Ishikawa (cell line): Measurements from ENCODE around the gene WDFY2.

Experiments
- CEBPB ChIP-seq: IDR thresholded peaks from 2 replicates; pipeline ENCODE4 v1.6.1; 2012
- CREB1 ChIP-seq: IDR thresholded peaks from 2 replicates; pipeline ENCODE4 v1.6.1; 2012; ENCODE audit warnings: low read depth
- EGR1 ChIP-seq: IDR thresholded peaks from 2 replicates; pipeline ENCODE4 v1.6.1; 2012
- EP300 ChIP-seq: IDR thresholded peaks from 2 replicates; pipeline ENCODE4 v1.6.1; 2012; ENCODE audit warnings: borderline replicate concordance
- FOXM1 ChIP-seq: IDR thresholded peaks from 2 replicates; pipeline ENCODE4 v1.6.1; 2012; ENCODE audit warnings: low read depth, borderline replicate concordance
- NFIC ChIP-seq: IDR thresholded peaks from 2 replicates; pipeline ENCODE4 v1.6.1; 2012
- RAD21 ChIP-seq: IDR thresholded peaks from 2 replicates; pipeline ENCODE4 v1.6.1; 2012; ENCODE audit warnings: low read depth
- TAF1 ChIP-seq: IDR thresholded peaks from 2 replicates; pipeline ENCODE4 v1.6.1; 2012; ENCODE audit warnings: low read depth, mild to moderate bottlenecking
- TCF12 ChIP-seq: IDR thresholded peaks from 2 replicates; pipeline ENCODE4 v1.6.1; 2012; ENCODE audit warnings: low read depth
- TEAD4 ChIP-seq: IDR thresholded peaks from 2 replicates; pipeline ENCODE4 v1.6.1; 2012
- YY1 ChIP-seq: IDR thresholded peaks from 2 replicates; pipeline ENCODE4 v1.6.1; 2012; ENCODE audit warnings: low read depth
- ZBTB7A ChIP-seq: IDR thresholded peaks from 2 replicates; pipeline ENCODE4 v1.6.1; 2012; ENCODE audit warnings: low read depth
- TF ChIP-seq, protein P1 (sequence below): IDR thresholded peaks from 2 replicates; pipeline ENCODE4 v1.6.1; 2012
- TF ChIP-seq, protein P2 (sequence below): IDR thresholded peaks from 2 replicates; pipeline ENCODE4 v1.6.1; 2012
- TF ChIP-seq, protein P3 (sequence below): IDR thresholded peaks from 2 replicates; pipeline ENCODE4 v1.6.1; 2012; ENCODE audit warnings: low read depth, mild to moderate bottlenecking

The WDFY2 gene

DNA sequence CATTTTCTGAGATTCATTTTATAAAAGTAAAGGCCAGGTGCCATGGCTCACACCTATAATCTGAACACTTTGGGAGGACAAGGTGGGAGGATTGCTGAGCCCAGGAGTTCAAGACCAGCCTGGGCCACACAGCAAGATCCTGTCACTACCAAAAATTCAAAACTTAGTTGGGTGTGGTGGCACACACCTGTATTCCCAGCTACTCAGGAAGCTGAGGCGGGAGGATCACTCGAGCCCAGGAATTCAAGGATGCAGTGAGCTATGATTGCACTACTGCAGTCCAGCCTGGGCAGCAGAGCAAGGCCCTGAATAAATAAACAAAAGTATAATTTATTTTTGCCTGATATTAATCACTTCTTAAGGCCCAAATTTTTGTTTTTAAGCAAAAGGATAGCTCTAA lies 179.2 kb downstream of the WDFY2 start:
- TF ChIP-seq, protein P1, sequence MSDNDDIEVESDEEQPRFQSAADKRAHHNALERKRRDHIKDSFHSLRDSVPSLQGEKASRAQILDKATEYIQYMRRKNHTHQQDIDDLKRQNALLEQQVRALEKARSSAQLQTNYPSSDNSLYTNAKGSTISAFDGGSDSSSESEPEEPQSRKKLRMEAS = no peak
- TF ChIP-seq CEBPB (no peak), EGR1 (no peak), FOXM1 (no peak), TEAD4 (no peak), RAD21 (no peak), NFIC (no peak), CREB1 (no peak), TAF1 (no peak), EP300 (no peak), TCF12 (no peak), YY1 (no peak), ZBTB7A (no peak)
- TF ChIP-seq, protein P2, sequence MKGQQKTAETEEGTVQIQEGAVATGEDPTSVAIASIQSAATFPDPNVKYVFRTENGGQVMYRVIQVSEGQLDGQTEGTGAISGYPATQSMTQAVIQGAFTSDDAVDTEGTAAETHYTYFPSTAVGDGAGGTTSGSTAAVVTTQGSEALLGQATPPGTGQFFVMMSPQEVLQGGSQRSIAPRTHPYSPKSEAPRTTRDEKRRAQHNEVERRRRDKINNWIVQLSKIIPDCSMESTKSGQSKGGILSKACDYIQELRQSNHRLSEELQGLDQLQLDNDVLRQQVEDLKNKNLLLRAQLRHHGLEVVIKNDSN = no peak
- TF ChIP-seq, protein P3, sequence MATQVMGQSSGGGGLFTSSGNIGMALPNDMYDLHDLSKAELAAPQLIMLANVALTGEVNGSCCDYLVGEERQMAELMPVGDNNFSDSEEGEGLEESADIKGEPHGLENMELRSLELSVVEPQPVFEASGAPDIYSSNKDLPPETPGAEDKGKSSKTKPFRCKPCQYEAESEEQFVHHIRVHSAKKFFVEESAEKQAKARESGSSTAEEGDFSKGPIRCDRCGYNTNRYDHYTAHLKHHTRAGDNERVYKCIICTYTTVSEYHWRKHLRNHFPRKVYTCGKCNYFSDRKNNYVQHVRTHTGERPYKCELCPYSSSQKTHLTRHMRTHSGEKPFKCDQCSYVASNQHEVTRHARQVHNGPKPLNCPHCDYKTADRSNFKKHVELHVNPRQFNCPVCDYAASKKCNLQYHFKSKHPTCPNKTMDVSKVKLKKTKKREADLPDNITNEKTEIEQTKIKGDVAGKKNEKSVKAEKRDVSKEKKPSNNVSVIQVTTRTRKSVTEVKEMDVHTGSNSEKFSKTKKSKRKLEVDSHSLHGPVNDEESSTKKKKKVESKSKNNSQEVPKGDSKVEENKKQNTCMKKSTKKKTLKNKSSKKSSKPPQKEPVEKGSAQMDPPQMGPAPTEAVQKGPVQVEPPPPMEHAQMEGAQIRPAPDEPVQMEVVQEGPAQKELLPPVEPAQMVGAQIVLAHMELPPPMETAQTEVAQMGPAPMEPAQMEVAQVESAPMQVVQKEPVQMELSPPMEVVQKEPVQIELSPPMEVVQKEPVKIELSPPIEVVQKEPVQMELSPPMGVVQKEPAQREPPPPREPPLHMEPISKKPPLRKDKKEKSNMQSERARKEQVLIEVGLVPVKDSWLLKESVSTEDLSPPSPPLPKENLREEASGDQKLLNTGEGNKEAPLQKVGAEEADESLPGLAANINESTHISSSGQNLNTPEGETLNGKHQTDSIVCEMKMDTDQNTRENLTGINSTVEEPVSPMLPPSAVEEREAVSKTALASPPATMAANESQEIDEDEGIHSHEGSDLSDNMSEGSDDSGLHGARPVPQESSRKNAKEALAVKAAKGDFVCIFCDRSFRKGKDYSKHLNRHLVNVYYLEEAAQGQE = no peak

DNA sequence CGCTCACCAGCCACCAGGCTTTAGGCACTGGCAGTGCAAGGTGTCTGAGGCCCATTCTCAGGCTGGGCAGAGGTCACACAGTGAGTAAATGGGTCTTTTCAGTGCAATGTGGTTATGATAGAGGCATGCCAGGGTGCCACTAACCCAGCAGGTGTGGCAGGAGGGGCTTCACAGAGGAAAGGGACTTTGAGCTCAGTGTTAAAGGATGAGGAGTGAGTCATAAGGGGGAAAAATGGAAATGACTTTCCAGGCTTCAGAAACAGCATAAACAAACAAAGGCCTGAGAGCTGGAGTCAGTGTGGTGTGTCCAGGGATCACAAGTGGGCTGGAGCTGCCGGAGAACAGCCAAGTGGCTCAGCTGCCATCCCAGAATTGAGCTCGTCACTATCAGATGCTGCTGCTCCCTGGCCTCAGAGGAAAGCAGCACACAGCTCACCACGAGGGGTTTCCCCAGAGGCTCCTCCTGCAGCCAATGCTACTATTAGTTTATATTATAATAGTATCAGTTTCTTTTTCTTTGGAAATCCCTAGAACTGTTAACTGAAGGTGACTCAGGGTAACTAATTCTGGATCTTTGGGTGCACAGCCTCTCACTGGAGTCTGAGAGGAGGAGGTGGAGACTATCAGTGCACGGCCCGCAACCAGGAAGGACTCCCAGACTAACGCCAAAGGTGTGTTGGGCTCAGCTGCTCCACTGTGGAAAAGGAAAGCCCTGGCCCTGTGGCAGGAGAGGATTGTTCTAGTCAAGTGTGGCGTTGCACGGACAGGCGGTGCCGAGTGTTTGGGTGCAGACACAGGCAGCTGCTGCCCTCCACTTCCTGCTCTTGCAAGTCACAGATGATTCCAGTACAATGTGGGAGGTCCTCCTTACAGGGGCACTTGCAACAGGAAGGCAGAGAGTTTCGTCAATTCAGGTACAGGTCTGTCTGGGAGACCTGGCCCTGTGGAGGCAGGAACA lies 180.2 kb downstream of the WDFY2 start:
- TF ChIP-seq EGR1 (no peak), EP300 (no peak), TEAD4 (no peak), ZBTB7A (no peak), TCF12 (no peak), TAF1 (no peak), NFIC (no peak)
- TF ChIP-seq, protein P1 = no peak

DNA sequence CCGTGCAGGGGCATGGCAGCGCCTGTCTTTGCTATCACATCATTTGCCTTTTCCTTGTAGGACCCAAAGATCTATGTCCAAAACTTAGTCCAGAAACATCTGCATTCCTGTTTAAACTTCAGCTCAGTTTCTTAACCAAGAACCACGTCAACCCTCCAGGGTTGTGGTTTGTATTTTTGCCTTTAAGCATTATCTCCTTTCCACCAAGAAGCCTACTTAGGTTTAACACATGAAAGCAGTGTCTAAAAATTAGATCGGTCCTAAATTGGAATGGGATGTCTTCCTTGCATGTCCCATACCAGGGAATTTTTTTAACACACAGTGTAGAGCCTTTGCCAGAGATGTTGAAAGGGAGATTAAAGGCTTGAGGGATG lies 180.9 kb downstream of the WDFY2 start:
- TF ChIP-seq RAD21 (no peak), EGR1 (no peak), ZBTB7A (no peak), TEAD4 (no peak), TAF1 (no peak), CEBPB (no peak), FOXM1 (no peak), CREB1 (no peak), TCF12 (no peak), NFIC (no peak), YY1 (no peak), EP300 (no peak)
- TF ChIP-seq, protein P2 = no peak
- TF ChIP-seq, protein P1 = no peak
- TF ChIP-seq, protein P3 = no peak

DNA sequence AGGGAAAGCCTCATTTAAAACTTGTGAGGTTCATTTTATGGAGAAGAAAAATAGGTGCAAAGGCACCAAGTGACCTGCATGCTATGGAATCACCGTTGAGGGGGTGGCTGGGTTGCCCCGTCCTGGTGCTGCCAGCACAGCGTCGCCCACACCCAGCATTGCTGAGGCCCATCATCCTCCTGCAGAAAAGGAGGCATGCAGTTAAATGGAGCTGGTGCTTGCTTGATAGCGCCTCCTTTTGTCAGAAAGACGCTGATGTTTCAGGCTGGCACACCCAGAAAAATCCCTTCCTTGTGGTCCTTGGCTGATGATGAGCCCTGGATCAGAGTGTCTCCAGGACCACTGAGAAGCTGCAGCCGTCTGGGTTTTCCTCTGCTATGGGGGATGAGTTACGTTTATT lies 182.8 kb downstream of the WDFY2 start:
- TF ChIP-seq, protein P1 = no peak
- TF ChIP-seq RAD21 = peak; percentile 49
- TF ChIP-seq TEAD4 = no peak
- TF ChIP-seq, protein P2 = no peak
